Measurements from ENCODE around the gene CEP126.

DNA sequence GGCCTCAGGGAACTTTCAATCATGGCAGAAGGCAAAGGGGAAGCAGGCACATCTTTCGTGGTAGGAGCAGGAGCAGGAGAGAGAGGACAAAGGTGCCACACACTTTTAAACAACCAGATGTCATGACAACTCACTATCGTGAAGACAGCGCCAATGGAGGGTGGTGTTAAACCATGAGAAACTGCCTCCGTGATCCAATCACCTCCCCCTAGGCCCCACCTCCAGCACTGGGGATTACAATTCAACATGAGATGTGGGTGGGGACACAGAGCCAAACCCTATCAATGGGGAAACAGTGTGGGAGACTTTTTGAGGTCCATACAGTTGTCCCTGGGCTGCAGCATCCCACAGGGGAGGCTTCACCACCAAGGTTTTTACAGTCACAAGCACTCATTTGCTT lies 90.5 kb downstream of the CEP126 start:
- TF ChIP-seq, protein P1, sequence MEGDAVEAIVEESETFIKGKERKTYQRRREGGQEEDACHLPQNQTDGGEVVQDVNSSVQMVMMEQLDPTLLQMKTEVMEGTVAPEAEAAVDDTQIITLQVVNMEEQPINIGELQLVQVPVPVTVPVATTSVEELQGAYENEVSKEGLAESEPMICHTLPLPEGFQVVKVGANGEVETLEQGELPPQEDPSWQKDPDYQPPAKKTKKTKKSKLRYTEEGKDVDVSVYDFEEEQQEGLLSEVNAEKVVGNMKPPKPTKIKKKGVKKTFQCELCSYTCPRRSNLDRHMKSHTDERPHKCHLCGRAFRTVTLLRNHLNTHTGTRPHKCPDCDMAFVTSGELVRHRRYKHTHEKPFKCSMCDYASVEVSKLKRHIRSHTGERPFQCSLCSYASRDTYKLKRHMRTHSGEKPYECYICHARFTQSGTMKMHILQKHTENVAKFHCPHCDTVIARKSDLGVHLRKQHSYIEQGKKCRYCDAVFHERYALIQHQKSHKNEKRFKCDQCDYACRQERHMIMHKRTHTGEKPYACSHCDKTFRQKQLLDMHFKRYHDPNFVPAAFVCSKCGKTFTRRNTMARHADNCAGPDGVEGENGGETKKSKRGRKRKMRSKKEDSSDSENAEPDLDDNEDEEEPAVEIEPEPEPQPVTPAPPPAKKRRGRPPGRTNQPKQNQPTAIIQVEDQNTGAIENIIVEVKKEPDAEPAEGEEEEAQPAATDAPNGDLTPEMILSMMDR (conservative IDR thresholded peaks at IDR 0.05 in 1 of 2, IDR thresholded peaks at IDR 0.05 in 1 of 2; ENCODE audit: extremely low read depth in 1 of 2, insufficient read depth in 1 of 2, low read depth in 1 of 2, low read length in 2 of 2) = no peak
- TF ChIP-seq EZH2 (IDR thresholded peaks at IDR 0.05; ENCODE audit: borderline replicate concordance, low read length) = no peak
